ENCODE data around the gene PKP3.
A peak's percentile ranks its signal among the peaks of the same experiment; 100 is the strongest.
"Not testable (repeated sequence)": the region's sequence is repeated elsewhere in the genome, so short reads cannot be mapped to it uniquely, and the experiment has no call there.

Gene PKP3

GRCh38 chr11:431921-432320 lies 37.9 kb downstream of the PKP3 start:
- DNase-seq, result no peak

DNA sequence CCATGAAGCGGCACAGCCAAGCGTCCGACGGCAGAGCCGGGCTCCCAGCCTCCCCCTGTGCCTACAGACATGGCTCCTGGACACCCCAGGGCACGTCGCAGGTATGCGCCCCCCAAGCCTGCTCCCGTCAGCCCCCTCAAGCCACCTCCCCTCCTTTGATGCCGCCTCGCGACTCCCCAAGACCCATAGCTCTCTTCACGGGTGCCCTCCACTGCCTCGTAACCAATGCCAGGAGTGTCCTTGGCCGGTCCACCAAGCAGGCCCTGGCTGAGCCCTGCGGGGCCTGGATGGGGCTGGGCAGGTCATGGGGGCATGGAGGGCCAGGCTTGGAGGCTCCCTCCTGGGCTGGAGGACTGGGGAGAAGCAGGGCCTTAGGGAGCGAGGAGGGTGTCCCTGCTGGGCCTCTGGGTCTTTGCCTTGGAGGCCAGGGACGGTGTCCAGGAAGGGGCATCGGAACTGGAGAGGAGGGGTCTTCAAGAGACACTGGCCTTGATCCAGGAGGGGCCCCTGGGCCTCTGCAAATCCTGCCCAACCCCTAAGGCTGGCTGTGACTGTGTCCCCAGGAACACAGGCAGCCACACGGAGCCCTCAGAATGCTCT lies 38.6 kb downstream of the PKP3 start:
- DNase-seq, result no peak

GRCh38 chr11:433111-433510 lies 39.1 kb downstream of the PKP3 start:
- DNase-seq, result no peak

DNA sequence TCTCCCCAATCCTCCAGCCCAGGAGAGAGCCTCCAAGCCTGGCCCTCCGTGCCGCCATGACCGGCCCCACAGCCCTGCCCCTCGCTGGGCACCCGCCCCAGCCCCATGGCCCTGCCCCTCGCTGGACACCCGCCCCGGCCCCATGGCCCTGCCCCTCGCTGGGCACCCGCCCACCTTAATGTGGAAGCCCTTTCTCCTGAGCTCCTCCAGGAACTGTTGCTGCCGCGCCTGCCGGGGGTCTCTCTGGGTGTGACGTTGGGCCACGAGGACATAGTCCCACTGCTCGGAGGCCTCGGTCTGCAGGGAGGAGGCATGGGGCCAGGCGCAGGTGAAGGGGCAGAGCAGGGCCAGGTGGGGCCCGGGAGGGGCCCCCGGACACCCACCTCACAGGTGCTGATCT lies 39.6 kb downstream of the PKP3 start:
- DNase-seq, result no peak

- DNase-seq, result no peak
Measured at GRCh38 chr11:434496-434895, 40.5 kb downstream of the PKP3 start.

DNA sequence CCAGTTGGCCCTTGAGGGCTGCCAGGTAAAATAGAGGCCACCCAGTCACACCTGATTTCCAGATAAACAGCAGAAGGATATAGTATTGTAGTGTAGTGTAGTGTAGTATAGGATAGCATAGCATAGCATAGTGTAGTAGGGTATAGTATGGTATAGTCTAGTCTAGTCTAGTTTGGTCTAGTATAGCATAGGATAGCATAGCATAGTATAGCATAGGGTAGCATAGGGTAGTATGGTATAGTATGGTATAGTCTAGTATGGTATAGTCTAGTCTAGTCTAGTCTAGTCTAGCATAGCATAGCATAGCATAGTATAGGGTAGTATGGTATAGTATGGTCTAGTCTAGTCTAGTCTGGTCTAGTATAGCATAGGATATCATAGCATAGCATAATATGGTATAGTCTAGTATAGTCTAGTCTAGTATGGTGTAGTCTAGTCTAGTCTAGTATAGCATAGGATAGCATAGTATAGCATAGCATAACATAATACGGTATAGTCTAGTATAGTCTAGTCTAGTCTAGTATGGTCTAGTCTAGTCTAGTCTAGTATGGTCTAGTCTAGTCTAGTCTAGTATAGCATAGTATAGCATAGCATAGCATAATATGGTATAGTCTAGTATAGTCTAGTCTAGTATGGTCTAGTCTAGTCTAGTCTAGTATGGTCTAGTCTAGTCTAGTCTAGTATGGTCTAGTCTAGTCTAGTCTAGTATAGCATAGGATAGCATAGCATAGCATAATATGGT lies 41.2 kb downstream of the PKP3 start:
- not testable (repeated sequence) for DNase-seq

GRCh38 chr11:437228-437870 lies 43.3 kb downstream of the PKP3 start:
- no peak for DNase-seq

DNA sequence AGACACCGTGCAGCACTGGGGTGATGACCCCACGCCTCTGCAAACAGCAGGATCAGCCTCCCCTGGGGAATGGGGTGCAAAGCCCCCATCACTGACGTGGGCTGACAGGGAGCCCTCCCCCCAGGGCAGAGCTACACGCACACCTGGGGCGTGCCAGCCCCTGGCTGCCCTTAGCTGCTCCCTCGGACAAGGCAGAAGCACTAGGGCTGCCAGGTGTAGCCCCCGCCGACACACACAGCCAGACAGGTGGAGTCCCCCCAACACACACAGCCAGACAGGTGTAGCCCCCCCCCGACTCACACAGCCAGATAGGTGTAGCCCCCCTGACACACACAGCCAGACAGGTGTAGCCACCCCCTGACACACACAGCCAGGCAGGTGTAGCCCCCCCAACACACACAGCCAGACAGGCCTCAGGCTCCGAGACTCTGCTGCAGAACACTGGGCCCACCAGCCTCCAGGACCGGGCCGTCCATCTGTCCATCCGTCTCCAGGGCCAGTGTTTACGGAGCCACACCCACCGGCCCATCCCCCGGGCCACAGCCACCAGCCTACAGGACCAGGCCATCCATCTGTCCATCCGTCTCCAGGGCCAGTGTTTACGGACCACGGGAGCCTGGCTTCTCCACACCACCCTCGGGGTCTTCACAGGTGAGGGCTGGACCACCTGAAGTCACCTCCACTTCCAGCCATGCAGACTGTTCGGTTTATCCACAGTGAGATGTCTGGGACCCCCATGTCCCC lies 44.3 kb downstream of the PKP3 start:
- DNase-seq, result no peak

- no peak for DNase-seq
Measured at GRCh38 chr11:439315-440064, 45.5 kb downstream of the PKP3 start.

DNA sequence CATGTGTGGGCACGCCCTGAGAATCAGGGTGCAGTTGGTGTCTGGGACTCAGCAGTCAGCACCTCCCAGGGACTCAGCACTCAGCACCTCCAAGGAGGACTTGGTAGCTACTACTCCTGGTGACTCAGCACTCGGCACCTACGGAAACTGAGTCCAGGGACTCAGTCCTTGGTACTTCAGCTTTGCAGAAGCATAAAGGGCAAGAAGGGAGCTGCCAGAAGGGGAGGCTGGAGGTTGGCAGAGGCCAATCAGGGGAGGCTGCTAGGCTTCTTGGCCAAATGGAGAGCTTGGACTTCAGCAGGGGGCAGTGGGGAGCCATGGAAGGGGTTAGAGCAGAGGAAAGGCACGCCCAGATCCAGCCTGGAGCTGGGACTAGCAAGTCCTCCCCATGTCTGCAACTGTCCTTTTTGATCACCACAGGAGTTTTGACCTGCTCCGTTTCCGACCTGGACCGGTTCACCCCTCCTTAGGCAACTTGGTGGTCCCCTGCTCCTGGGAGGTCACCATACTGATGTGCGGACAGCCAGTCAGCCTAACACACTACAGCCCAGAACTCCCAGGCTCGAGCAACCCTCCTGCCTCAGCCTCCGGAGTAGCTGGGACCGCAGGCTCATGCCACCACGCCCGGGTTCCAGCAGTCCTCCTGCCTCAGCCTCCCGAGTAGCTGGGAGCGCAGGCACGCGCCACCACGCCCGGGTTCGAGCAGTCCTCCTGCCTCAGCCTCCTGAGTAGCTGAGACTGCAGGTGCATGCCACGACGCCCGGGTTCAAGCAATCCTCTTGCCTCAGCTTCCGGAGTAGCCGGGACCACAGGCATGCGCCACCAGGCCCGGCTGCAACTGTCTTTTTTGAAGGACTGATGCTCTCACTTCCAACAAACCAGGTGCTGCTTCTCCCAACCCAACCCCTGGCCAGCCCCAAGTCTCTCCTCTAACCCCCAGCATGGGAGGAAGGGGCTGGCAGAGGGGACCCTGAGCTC lies 46.3 kb downstream of the PKP3 start:
- no peak for DNase-seq

- no peak for DNase-seq
Measured at GRCh38 chr11:441043-441417, 47.0 kb downstream of the PKP3 start.

GRCh38 chr11:441418-442274 lies 47.6 kb downstream of the PKP3 start, which contains the start of gene ANO9:
TSS of gene ANO9 (minus strand) at chr11:442011. CDS start at chr11:441926, 85 bp downstream.
- DNase-seq, result peak; percentile 32

DNA sequence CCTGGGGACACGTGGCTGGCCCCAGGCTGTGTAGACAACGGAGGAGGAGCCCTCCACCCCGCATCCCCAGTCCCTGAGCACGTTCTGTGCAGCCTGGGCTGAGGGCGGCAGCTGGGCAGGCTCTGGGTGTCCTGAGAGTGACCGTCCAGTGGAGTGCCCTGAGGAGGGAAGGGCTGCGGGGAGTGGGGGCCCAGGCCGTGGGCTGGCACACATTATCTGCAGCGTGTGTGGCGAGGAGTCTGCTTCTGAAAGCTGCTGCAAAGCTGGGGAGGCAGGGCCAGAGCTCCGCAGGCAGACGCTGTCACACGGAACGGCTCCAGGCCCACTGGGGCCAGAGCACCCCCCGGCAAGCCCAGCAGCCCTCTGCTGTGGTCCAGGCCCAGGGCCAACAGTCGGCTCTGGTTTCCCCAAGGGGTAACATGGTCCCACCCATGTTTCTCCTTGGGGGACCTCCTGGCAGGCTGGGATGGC lies 48.6 kb downstream of the PKP3 start:
- DNase-seq, result no peak

GRCh38 chr11:443542-444199 lies 49.7 kb downstream of the PKP3 start:
- DNase-seq, result no peak

DNA sequence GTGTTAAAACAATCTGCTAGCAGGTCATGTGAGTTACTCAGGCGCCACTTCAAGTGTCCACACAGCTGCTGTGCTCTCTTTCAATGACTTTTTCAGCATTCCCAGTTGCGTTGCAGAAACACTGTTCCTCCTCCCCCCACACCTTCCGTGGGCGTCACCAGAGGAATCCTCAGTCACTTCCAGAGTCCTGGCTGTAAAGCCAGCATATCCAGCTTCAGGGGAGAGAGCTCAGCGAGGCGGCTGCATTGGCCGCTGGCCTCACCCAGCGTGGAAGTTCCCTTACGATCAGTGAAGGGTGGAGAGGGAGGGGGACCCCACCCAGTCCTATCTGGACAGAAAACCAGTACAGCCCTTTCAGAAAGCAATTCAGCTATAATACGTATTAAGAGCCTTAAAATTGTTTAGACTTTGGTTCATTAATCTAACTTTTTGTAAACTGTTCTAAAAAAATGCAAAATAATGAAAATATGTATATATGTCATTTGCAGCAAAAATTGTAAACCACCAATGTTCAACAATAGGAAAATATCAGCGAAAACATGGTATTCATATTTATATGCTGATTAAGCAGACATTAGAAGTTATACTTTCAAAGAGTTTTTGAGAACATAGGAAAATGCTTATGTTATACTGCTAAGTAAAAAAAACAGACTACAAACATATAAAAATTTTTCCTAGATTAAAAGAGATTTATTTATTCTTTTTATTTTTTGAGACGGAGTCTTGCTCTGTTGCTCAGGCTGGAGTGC lies 50.6 kb downstream of the PKP3 start:
- peak; percentile 50 for DNase-seq

DNA sequence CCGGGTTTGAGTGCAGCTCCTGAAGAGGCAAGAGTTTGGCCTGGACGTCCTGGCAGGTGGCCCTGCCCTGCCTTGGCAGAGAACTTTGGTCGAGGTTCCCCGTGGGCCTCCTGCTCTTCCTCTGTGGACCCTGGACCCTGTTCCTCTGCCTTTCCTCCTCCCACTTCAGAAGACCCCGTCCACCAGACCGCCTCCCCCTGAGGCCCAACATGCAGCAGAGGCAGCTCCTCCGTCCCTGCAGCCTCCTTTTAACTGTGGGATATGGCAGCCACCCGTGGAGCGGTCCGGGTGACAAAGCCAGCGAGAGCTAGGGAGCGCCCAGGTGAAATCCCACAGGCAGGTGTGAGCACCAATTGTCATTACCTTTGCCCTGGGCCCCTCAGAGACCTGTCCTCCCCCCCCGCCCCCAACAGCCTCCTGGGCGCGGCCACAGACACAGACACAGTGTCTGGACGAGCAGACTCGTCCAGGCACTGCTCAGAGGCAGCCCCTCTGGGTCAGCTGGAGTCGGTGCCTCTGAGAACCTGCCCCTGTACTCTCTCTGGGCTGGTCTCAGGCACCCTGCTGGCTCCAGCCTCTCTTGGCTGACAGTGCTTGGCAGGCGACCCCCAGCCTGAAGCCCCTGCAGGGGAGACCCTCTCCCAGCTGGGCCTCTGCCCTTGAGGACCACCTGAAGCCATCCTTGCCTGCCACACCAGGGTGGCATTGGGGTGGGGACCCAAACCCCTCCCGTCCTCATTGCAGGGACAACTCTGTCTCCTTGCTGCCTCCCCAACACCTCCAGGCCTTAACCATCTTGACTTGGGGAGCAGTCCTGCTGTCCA lies 52.0 kb downstream of the PKP3 start:
- DNase-seq, result no peak

DNA sequence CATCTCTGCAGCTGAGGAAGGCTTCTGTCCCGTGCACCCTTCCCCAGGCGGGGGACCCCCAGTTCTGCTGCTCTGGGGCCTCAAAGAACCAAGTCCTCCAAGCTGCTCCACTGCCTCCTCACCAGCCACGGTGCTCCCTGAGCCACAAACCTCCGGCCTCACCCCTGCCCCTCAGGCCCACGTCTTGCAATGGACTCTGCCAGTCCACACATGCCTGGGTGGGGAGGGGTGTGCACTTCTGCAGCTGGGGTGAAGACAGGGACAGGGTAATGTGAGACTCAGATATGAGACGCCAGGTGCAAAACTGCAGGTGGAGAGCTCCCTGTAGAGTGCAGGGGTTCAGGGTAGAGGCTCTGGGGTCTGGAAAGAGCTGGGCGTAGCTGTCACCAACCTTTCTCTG lies 52.9 kb downstream of the PKP3 start:
- no peak for DNase-seq

Data from DMS79 (cell line).